ENCODE data around the gene OR13J1.

DNA sequence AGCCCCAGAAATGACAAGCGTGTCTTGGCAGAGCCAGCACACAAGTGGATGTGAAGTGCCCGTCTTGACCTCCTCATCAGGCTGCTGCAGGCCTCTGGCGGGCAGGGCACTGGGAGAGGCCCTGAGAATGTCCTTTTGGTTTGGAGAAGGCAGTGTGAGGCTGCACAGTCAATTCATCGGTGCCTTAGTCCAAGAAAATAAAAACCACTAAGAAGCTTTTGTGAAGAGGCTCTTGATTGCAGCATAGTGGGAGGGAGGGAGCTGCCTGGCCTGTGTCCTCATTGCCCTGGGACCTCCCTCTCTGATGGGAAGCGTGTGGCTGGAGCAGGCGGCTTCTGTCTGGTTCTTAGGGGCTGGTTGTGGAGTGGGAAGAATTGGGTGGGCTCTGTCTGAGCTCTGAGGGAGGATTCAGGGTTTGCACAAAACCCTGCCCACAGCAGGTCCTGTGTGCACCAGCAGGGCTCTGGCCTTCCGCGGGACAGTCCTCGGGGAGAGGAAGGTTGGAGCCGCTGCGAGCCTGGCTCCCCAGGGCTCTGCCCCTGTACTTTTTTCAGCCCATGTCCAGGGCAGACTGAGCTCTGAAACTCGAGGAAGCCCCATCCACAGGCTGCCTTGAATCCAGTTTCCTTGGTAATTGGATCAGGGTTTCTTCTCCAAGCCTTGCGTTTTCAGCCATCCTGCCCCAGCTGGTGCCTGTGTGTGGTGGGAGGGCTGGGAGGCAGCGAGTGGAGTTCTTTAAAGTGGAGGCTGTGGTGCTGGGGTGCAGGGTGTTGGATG is 36.9 kb upstream of the OR13J1 start:
- TF ChIP-seq, protein P1, sequence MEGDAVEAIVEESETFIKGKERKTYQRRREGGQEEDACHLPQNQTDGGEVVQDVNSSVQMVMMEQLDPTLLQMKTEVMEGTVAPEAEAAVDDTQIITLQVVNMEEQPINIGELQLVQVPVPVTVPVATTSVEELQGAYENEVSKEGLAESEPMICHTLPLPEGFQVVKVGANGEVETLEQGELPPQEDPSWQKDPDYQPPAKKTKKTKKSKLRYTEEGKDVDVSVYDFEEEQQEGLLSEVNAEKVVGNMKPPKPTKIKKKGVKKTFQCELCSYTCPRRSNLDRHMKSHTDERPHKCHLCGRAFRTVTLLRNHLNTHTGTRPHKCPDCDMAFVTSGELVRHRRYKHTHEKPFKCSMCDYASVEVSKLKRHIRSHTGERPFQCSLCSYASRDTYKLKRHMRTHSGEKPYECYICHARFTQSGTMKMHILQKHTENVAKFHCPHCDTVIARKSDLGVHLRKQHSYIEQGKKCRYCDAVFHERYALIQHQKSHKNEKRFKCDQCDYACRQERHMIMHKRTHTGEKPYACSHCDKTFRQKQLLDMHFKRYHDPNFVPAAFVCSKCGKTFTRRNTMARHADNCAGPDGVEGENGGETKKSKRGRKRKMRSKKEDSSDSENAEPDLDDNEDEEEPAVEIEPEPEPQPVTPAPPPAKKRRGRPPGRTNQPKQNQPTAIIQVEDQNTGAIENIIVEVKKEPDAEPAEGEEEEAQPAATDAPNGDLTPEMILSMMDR (IDR thresholded peaks at IDR 0.05): peak in 1 of 3 donors; percentile 21
- TF ChIP-seq POLR2A (IDR thresholded peaks at IDR 0.05) (no peak), EP300 (IDR thresholded peaks at IDR 0.05) (peak; percentile 9)

Measured in ovary (tissue), 3 donors.